NCI-H146 treated with DMSO at 0.1 percent for 48 hours (cell line): ENCODE measurements around the gene PSMC2.
"Not testable (repeated sequence)": the region's sequence is repeated elsewhere in the genome, so short reads cannot be mapped to it uniquely, and the experiment has no call there.

Experiments used
- DNase-seq: peaks from one replicate; lab custom pipeline; 2025; ENCODE audit not compliant: unreplicated experiment; lab: John Stamatoyannopoulos, UW

PSMC2 gene

GRCh38 chr7:103373866-103374643 lies 26.6 kb downstream of the PSMC2 start:
- DNase-seq: no peak

GRCh38 chr7:103379270-103379975 lies 32.0 kb downstream of the PSMC2 start:
- no peak for DNase-seq

- DNase-seq: no peak
Observed at GRCh38 chr7:103380395-103381191, 33.1 kb downstream of the PSMC2 start.

- no peak for DNase-seq
Observed at GRCh38 chr7:103381280-103382031, 34.0 kb downstream of the PSMC2 start.

- no peak for DNase-seq
Observed at GRCh38 chr7:103382032-103382402, 34.6 kb downstream of the PSMC2 start.

- DNase-seq: no peak
Observed at GRCh38 chr7:103387242-103387641, 39.8 kb downstream of the PSMC2 start.

- DNase-seq: no peak
Observed at GRCh38 chr7:103388469-103389140, 41.2 kb downstream of the PSMC2 start.

GRCh38 chr7:103389263-103389662 lies 41.8 kb downstream of the PSMC2 start:
- DNase-seq: no peak

GRCh38 chr7:103391150-103391549 lies 43.7 kb downstream of the PSMC2 start:
- no peak for DNase-seq

- DNase-seq: no peak
Observed at GRCh38 chr7:103391976-103392375, 44.5 kb downstream of the PSMC2 start.

GRCh38 chr7:103394566-103394965 lies 47.1 kb downstream of the PSMC2 start:
- DNase-seq: no peak

GRCh38 chr7:103395071-103395470 lies 47.6 kb downstream of the PSMC2 start:
- no peak for DNase-seq

GRCh38 chr7:103396471-103396870 lies 49.0 kb downstream of the PSMC2 start:
- no peak for DNase-seq

GRCh38 chr7:103398483-103399127 lies 51.2 kb downstream of the PSMC2 start:
- no peak for DNase-seq

- DNase-seq: not testable (repeated sequence)
Observed at GRCh38 chr7:103399687-103400086, 52.2 kb downstream of the PSMC2 start.

GRCh38 chr7:103405789-103406613 lies 58.6 kb downstream of the PSMC2 start:
- DNase-seq: not testable (repeated sequence)

GRCh38 chr7:103412151-103412550 lies 64.7 kb downstream of the PSMC2 start:
- no peak for DNase-seq

- no peak for DNase-seq
Observed at GRCh38 chr7:103413407-103413806, 66.0 kb downstream of the PSMC2 start.

- no peak for DNase-seq
Observed at GRCh38 chr7:103418241-103418640, 70.8 kb downstream of the PSMC2 start.
